ENCODE measurements around the gene TESMIN. TPM values are rescaled to one million over a fixed set of nuclear protein-coding genes. Genes with fewer than 3 reads are reported as not detected.

Gene TESMIN, protein sequence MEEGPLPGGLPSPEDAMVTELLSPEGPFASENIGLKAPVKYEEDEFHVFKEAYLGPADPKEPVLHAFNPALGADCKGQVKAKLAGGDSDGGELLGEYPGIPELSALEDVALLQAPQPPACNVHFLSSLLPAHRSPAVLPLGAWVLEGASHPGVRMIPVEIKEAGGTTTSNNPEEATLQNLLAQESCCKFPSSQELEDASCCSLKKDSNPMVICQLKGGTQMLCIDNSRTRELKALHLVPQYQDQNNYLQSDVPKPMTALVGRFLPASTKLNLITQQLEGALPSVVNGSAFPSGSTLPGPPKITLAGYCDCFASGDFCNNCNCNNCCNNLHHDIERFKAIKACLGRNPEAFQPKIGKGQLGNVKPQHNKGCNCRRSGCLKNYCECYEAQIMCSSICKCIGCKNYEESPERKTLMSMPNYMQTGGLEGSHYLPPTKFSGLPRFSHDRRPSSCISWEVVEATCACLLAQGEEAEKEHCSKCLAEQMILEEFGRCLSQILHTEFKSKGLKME
- total RNA-seq, result 0.33 and 0.87 TPM in 2 replicates

DNA sequence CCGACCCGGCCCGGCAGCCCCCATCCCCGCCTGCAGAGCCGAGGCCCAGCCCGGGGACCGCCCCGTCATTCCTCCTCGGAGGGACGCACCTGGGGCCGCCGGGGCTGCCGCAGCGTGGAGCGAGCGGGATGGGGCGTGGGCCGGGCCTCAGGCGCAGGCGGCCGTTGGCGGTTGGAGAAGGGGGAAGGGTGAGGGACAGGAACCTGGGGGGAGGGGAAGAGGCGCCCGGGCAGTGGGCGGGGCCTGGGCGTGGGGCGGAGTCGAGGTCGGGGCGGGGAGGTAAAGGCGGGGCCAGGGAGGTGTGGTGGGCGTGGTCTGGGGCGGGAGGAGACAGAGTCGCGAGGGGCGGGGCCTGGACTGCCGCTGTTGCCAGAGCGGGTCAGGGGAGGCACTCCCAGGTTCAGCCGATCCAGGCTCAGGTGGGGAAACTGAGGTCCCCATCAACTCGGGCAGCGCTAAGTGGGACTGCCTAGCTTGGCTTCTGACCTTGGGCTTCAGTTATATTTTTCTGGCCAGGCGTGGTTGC lies at the start of gene TESMIN:
Gene TESMIN (minus strand): TSS at position 190 of the 526 bp plus-strand sequence. CDS start 860 bp downstream, outside the sequence.

DNA sequence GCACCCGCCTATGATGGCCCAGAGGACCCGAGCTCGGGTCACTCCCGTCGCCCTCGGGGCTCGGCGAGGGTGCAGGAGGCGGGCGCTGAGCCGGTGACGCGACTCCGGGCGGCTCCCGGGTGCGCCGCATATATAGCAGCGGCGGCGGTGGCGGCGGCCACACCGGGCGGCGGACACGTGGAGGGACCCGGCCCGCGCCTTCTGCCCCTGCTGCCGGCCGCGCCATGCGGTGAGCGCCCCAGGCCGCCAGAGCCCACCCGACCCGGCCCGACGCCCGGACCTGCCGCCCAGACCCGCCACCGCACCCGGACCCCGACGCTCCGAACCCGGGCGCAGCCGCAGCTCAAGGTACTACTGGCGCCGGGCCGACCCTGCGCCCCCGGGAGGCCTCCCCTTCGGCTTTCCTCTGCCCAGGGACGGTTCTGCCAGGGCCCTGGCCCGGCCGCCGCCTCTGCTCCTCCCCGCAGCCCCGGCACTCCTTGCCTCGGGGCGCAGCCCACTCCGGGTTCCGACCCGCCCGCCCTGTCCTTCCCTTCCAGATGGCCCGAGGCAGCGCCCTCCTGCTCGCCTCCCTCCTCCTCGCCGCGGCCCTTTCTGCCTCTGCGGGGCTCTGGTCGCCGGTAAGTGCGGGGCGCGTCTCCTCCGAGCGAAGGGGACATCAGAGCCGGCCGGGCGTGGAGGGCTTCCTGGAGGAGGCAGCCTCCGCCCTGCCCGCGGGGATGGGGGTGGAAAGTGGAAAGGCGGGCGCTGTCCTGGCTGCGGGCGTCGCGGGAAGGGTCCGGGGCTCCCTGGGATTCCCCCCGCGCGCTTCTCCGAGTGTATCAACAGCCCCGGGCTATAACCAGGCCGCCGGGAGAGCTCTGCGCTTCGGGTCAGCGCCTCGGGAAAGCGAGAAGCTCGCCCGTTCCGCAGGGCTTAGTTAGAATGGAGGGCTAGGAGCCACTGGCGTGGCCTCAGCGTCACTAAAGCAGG lies 66.6 kb downstream of the TESMIN start, which contains the start of gene GAL:
Gene GAL (plus strand): TSS at position 160 of the 972 bp plus-strand sequence. CDS start 380 bp downstream, at position 540.

Other genes starting within 250 kb of the TESMIN start
- gene GAL, start 67.0 kb downstream of the TESMIN start, total RNA-seq, result 2.0 and 4.8 TPM in 2 replicates
- 50.9 and 53.9 TPM in 2 replicates for gene CPT1A, start 90.4 kb upstream of the TESMIN start, total RNA-seq
- gene MRPL21, start 152.3 kb upstream of the TESMIN start, total RNA-seq, result 32.6 and 79.6 TPM in 2 replicates
- 11.6 and 12.4 TPM in 2 replicates for gene IGHMBP2, start 152.4 kb upstream of the TESMIN start, total RNA-seq
- gene MRGPRD, start 229.5 kb upstream of the TESMIN start, total RNA-seq, result not detected in 2 replicates

Measured in smooth muscle cell of trachea (primary cell).